ENCODE data around the gene SLC35D2. TPM values are rescaled to one million over a fixed set of nuclear protein-coding genes. Genes with fewer than 3 reads are reported as not detected.

The SLC35D2 gene
- total RNA-seq, 2 experiments from 2014 or later = 0.44 to 1.4 TPM

DNA sequence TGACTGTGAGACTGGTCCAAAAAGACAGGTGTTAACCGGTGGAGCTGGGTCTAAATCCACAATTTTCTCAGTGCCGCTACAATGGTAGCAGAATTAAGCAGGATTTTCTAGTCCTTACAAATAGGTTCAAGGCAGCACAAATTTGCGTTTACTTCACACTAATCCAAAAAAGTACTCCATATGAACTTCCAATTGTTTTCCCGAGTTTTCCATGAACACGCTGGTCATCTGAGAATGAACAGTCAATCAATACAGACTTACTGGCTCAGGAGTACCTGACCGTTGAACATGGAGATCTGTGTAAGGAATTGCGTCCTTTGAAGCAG is 709 bp downstream of the SLC35D2 start:
- no peak overlapping the region for H3K4me3 ChIP-seq (ENCODE audit: low read depth, low read length, poor library complexity, severe bottlenecking)
- intact Hi-C loops (cut with micrococcal nuclease; ENCODE audit: unreplicated experiment) = no loop called here
- DNase-seq (ENCODE audit: low spot score) = no peak
- H3K9me2 ChIP-seq (ENCODE audit: insufficient read depth, low read length) = no peaks in the 10 kb centered on the region
- H3K9me3 ChIP-seq (ENCODE audit: low read length) = no peaks in the 10 kb centered on the region
- BruUV-seq (replicated peaks) = no TSS peak
- no peak overlapping the region for H2AFZ ChIP-seq (ENCODE audit: low read length)
- TF ChIP-seq EZH2phosphoT487 (IDR thresholded peaks at IDR 0.05; ENCODE audit: borderline replicate concordance, low read depth, low read length) = no peak
- TF ChIP-seq, protein P1, sequence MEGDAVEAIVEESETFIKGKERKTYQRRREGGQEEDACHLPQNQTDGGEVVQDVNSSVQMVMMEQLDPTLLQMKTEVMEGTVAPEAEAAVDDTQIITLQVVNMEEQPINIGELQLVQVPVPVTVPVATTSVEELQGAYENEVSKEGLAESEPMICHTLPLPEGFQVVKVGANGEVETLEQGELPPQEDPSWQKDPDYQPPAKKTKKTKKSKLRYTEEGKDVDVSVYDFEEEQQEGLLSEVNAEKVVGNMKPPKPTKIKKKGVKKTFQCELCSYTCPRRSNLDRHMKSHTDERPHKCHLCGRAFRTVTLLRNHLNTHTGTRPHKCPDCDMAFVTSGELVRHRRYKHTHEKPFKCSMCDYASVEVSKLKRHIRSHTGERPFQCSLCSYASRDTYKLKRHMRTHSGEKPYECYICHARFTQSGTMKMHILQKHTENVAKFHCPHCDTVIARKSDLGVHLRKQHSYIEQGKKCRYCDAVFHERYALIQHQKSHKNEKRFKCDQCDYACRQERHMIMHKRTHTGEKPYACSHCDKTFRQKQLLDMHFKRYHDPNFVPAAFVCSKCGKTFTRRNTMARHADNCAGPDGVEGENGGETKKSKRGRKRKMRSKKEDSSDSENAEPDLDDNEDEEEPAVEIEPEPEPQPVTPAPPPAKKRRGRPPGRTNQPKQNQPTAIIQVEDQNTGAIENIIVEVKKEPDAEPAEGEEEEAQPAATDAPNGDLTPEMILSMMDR (conservative IDR thresholded peaks at IDR 0.05; ENCODE audit: low read length) = no peak
- no peaks in the 10 kb centered on the region for H4K20me1 ChIP-seq (ENCODE audit: insufficient read depth, low read length)
- POLR2A ChIA-PET = no interaction called here
- H3K27ac ChIP-seq (ENCODE audit: low read depth, low read length, poor library complexity, severe bottlenecking) = no peak overlapping the region
- CTCF ChIA-PET (ENCODE audit: unreplicated experiment) = no interaction called here
- no peaks in the 10 kb centered on the region for H3K79me2 ChIP-seq (ENCODE audit: insufficient read depth, low read depth, low read length)
- no peaks in the 10 kb centered on the region for H3K4me1 ChIP-seq (ENCODE audit: insufficient read depth, low read length, poor library complexity, severe bottlenecking)
- no peak overlapping the region for H3K4me2 ChIP-seq (ENCODE audit: low read length)
- H3K36me3 ChIP-seq (ENCODE audit: insufficient read depth, low read length) = peaks cover 52% of the 10 kb centered on the region

DNA sequence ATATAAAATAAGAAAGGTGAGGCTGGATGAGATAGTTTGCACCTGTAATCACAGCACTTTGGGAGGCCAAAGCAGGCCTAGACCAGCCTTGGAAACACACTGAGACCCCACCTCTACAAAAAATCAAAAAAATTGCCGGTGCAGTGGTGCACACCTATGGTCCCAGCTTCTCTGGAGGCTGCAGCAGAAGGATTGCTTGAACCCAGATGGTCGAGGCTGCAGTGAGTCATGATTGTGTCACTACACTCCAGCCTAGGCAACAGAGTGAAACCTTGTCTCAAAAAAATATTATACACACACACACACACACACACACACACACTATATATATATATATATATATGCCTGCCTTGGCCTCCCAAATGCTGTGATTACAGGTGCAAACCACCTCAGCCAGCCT is 1.3 kb downstream of the SLC35D2 start:
- no peak overlapping the region for H3K4me3 ChIP-seq (ENCODE audit: low read depth, low read length, poor library complexity, severe bottlenecking)
- peaks cover 46% of the 10 kb centered on the region for H3K36me3 ChIP-seq (ENCODE audit: insufficient read depth, low read length)
- no peaks in the 10 kb centered on the region for H4K20me1 ChIP-seq (ENCODE audit: insufficient read depth, low read length)
- H3K4me2 ChIP-seq (ENCODE audit: low read length) = no peak overlapping the region
- POLR2A ChIA-PET = no interaction called here
- DNase-seq (ENCODE audit: low spot score) = no peak
- no peaks in the 10 kb centered on the region for H3K4me1 ChIP-seq (ENCODE audit: insufficient read depth, low read length, poor library complexity, severe bottlenecking)
- no peaks in the 10 kb centered on the region for H3K9me2 ChIP-seq (ENCODE audit: insufficient read depth, low read length)
- no peak overlapping the region for H2AFZ ChIP-seq (ENCODE audit: low read length)
- intact Hi-C loops (cut with micrococcal nuclease; ENCODE audit: unreplicated experiment) = no loop called here
- H3K9me3 ChIP-seq (ENCODE audit: low read length) = no peaks in the 10 kb centered on the region
- no peak for TF ChIP-seq EZH2phosphoT487 (IDR thresholded peaks at IDR 0.05; ENCODE audit: borderline replicate concordance, low read depth, low read length)
- CTCF ChIA-PET (ENCODE audit: unreplicated experiment) = no interaction called here
- no peak overlapping the region for H3K27ac ChIP-seq (ENCODE audit: low read depth, low read length, poor library complexity, severe bottlenecking)
- BruUV-seq (replicated peaks) = no TSS peak
- H3K79me2 ChIP-seq (ENCODE audit: insufficient read depth, low read depth, low read length) = no peaks in the 10 kb centered on the region

DNA sequence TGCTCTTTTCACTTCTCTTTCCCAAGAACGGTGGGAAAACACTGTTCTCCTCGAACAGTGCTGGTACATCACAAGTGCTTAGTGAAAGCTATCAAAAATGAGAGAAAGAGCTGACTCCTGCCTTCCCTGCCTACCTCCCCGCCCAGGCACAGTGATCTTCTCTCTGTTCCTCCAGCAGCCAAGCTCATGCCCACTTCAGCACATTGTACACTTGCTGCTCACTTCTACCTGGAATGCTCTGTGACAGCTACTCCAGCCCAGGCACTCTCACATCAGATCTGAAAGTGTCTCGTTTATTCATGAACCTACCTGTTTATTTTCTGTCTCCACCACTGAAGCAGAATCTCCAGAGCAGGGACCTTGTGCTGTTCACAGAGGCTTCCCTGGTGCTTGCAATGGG is 1.8 kb downstream of the SLC35D2 start:
- no peak overlapping the region for H3K4me2 ChIP-seq (ENCODE audit: low read length)
- H3K79me2 ChIP-seq (ENCODE audit: insufficient read depth, low read depth, low read length) = no peaks in the 10 kb centered on the region
- POLR2A ChIA-PET = no interaction called here
- no peaks in the 10 kb centered on the region for H3K9me2 ChIP-seq (ENCODE audit: insufficient read depth, low read length)
- H3K9me3 ChIP-seq (ENCODE audit: low read length) = no peaks in the 10 kb centered on the region
- H3K4me1 ChIP-seq (ENCODE audit: insufficient read depth, low read length, poor library complexity, severe bottlenecking) = no peaks in the 10 kb centered on the region
- intact Hi-C loops (cut with micrococcal nuclease; ENCODE audit: unreplicated experiment) = no loop called here
- CTCF ChIA-PET (ENCODE audit: unreplicated experiment) = no interaction called here
- no peak overlapping the region for H2AFZ ChIP-seq (ENCODE audit: low read length)
- peaks cover 41% of the 10 kb centered on the region for H3K36me3 ChIP-seq (ENCODE audit: insufficient read depth, low read length)
- H4K20me1 ChIP-seq (ENCODE audit: insufficient read depth, low read length) = no peaks in the 10 kb centered on the region
- DNase-seq (ENCODE audit: low spot score) = no peak
- BruUV-seq (replicated peaks) = no TSS peak
- no peak overlapping the region for H3K4me3 ChIP-seq (ENCODE audit: low read depth, low read length, poor library complexity, severe bottlenecking)
- TF ChIP-seq, protein P1 (conservative IDR thresholded peaks at IDR 0.05; ENCODE audit: low read length) = no peak
- no peak for TF ChIP-seq EZH2phosphoT487 (IDR thresholded peaks at IDR 0.05; ENCODE audit: borderline replicate concordance, low read depth, low read length)
- no peak overlapping the region for H3K27ac ChIP-seq (ENCODE audit: low read depth, low read length, poor library complexity, severe bottlenecking)
